ENCODE measurements around the gene GAB2. TPM values are rescaled to one million over a fixed set of nuclear protein-coding genes. Genes with fewer than 3 reads are reported as not detected.

The GAB2 gene
- total RNA-seq, 3 donors from 2014 or later: 21.5 to 36.1 (median 26.6) TPM

DNA sequence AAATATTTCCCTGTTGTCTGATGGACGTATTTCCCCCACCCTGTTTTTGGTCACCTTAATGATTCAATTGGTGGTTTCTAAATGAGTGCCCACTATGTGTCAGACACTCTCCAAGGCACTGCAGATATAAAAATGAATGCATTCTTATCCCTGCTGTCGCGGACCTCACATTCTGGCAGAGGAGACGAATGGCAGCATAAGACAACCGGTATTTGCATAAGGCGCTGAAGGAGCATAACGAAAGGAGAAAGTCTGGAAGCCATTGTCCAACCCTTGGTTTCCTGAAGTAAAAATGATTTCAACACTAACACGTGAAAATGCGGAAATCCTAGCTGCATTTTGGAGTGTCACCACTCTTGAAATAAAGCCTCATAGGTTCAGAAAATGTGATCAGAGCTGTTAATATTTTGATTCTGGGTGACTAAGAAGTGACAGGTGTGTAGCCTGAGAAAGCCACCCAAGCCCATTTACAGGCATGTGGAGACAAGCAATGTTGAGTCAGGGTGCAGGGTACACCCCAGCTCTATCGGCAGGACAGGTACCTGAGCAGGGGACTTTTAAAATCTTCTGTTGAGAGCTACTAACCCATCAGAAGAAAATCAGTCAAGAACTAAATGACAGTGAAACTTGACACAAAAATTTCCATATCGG lies 10.1 kb upstream of the GAB2 start:
- H3K4me3 ChIP-seq: no peak overlapping the region
- H3K4me1 ChIP-seq (ENCODE audit: low read depth): peaks cover 13% of the 10 kb centered on the region
- H3K9me3 ChIP-seq: no peaks in the 10 kb centered on the region
- no peaks in the 10 kb centered on the region for H3K36me3 ChIP-seq (ENCODE audit: low read depth)
- TF ChIP-seq, protein P1, sequence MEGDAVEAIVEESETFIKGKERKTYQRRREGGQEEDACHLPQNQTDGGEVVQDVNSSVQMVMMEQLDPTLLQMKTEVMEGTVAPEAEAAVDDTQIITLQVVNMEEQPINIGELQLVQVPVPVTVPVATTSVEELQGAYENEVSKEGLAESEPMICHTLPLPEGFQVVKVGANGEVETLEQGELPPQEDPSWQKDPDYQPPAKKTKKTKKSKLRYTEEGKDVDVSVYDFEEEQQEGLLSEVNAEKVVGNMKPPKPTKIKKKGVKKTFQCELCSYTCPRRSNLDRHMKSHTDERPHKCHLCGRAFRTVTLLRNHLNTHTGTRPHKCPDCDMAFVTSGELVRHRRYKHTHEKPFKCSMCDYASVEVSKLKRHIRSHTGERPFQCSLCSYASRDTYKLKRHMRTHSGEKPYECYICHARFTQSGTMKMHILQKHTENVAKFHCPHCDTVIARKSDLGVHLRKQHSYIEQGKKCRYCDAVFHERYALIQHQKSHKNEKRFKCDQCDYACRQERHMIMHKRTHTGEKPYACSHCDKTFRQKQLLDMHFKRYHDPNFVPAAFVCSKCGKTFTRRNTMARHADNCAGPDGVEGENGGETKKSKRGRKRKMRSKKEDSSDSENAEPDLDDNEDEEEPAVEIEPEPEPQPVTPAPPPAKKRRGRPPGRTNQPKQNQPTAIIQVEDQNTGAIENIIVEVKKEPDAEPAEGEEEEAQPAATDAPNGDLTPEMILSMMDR (IDR thresholded peaks at IDR 0.05): no peak
- intact Hi-C loops (cut with DNase I, micrococcal nuclease): no loop called here
- ATAC-seq: no peak
- DNase-seq: no peak

DNA sequence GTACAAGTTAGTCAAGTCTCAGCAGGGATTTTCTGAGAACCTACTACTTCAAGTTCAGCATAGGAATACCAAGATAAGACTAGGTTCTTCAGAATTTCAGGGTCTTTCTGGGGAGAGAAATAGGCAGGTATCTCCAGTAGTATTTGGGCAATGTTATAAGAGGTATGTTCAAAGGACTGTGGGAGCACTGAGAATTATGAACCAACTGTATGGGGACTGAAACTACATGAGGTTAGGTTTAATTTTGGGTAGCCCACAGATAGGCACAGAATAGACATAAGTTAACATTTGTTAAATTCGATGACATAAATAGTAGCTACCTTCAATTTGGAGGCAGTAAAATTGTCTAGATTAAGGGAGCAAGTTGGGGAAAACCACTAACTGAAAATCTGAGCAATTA lies 9.2 kb upstream of the GAB2 start:
- DNase-seq (no peak), ATAC-seq (no peak)
- Histone ChIP-seq H3K9me3 (no peaks in the 10 kb centered on the region), H3K4me3 (no peak overlapping the region), H3K4me1 (ENCODE audit: low read depth) (peaks cover 13% of the 10 kb centered on the region), H3K36me3 (ENCODE audit: low read depth) (no peaks in the 10 kb centered on the region)
- TF ChIP-seq, protein P1 (IDR thresholded peaks at IDR 0.05): no peak
- intact Hi-C loops (cut with DNase I, micrococcal nuclease): no loop called here

DNA sequence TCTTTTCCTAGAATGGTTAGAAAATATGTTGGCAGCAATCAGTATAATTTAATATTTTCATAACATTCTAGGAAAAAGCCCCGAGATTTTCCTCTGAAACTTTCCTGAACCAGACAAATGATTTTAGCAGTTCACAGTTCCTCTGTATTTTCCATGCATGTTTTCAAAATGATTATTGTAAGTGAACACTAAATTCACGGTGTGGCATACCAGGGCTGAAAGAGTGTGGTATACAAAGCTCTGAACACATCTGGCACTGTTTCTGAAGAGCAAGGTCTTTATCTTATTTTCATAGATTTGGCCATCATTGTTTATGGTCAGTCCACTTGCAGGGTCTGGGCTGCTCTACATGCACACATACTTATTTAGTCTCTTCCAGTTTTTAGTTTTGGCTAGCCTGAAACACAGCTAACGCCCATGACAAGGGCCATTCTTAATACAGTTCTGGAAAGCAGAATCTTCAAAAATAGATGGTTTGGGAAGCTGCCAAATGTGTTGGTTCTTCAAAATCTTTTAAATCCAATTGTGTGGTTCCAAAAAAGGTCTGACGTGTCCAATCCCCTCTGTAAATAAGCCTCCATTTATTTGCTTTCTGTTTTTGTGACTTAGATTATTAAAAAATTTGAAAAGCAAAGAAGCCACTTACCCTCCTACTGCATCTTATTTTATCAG lies 7.9 kb upstream of the GAB2 start:
- Histone ChIP-seq H3K4me1 (ENCODE audit: low read depth) (peaks cover 13% of the 10 kb centered on the region), H3K4me3 (no peak overlapping the region), H3K9me3 (no peaks in the 10 kb centered on the region), H3K36me3 (ENCODE audit: low read depth) (no peaks in the 10 kb centered on the region)
- TF ChIP-seq, protein P1 (IDR thresholded peaks at IDR 0.05): no peak
- intact Hi-C loops (cut with DNase I, micrococcal nuclease): no loop called here
- DNase-seq: no peak
- no peak for ATAC-seq

DNA sequence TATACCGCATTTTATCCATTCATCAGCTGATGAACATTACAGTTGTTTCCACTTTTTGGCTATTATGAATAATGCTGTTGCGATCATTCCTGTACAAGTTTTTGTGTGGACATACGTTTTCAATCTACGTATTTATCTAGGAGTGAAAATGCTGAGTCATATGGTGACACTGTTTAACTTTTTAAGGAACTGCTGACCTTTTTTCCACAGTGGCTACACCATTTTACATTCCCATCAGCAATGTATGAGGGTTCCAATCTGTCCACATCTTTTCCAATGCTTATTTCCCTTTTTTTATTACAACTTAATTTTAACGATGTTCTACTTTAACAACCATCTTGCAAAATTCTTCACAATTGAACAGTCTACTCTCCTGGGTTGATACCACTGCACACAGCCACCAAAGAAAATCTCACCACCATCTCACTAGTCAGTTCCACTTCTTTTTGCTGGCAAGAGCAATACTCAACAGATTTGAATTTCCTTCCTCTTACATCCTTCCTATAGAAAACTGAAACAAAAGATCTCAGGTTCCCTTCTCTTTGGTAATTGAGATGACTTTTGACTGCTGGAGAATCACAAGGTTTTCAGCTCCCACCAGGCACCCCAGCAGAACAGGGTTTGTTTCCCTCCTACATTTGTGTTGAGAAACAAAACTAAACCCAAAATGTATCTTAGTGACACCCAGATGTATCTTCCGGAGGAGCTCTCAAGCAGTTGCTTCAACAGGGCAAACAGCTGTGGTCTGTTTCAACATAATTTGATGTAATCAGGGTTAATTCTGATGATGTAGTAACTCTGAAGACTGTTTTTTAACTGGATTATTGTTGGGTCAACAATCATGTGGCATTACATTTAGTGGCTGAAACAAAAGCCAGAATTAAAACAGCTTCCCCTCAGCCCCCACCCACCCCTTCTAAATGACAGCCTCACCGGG lies 7.0 kb upstream of the GAB2 start:
- Histone ChIP-seq H3K9me3 (no peaks in the 10 kb centered on the region), H3K4me1 (ENCODE audit: low read depth) (peaks cover 14% of the 10 kb centered on the region), H3K4me3 (no peak overlapping the region), H3K36me3 (ENCODE audit: low read depth) (no peaks in the 10 kb centered on the region)
- TF ChIP-seq, protein P1 (IDR thresholded peaks at IDR 0.05): no peak
- DNase-seq (no peak), ATAC-seq (peak; percentile 5)
- intact Hi-C loops (cut with DNase I, micrococcal nuclease): no loop called here

DNA sequence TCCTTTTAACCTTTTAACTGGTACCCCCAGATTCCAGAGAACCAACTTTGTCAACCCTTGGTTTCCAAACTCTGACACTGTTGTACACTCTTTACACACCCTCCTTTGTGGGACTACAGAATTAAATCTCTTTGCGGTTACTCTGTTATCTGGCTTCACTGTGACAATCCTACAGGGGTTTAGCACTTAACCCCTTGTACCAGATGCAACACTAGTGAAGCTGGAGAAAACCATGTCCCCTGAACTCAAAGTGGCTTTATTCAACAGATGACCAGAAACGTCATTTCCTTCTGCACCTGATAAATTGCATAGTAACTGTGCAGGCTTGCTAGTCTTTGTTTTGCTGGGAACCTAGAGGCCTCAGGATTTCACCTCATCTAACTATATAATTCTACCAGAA lies 5.6 kb upstream of the GAB2 start:
- H3K36me3 ChIP-seq (ENCODE audit: low read depth): no peaks in the 10 kb centered on the region
- no peak overlapping the region for H3K4me3 ChIP-seq
- DNase-seq (no peak), ATAC-seq (no peak)
- peaks cover 7% of the 10 kb centered on the region for H3K4me1 ChIP-seq (ENCODE audit: low read depth)
- TF ChIP-seq, protein P1 (IDR thresholded peaks at IDR 0.05): no peak
- intact Hi-C loops (cut with DNase I, micrococcal nuclease): no loop called here
- H3K9me3 ChIP-seq: no peaks in the 10 kb centered on the region
